Cardiac fibroblast (primary cell): ENCODE results near the gene ARHGAP23.
"Not testable (repeated sequence)": the region's sequence is repeated elsewhere in the genome, so short reads cannot be mapped to it uniquely, and the experiment has no call there.

Source experiments
- DNase-seq, 2 donors: peaks; one replicate each; pipeline versions ENCODE4 v3.0.0 to v3.0.0-alpha.2; 2010; ENCODE audit warnings: low read depth in 2 of 2
- H3K4me3 ChIP-seq, 2 donors: replicated peaks in 1 of 2; 1 replicate in 1 of 2; 2 replicates in 1 of 2; pipeline ENCODE4 v1.5.1; 2011; ENCODE audit warnings: low read depth in 2 of 2, low read length in 2 of 2, mild to moderate bottlenecking in 2 of 2, moderate library complexity in 1 of 2
- CTCF ChIP-seq: IDR thresholded peaks from one replicate; pipeline ENCODE4 v1.5.1; 2011; ENCODE audit warnings: low read depth, mild to moderate bottlenecking, low read length, inconsistent platforms

ARHGAP23 gene

GRCh38 chr17:38435795-38436194 is 7.5 kb downstream of the ARHGAP23 start:
- no peak for TF ChIP-seq CTCF
- DNase-seq: no peak
- no peak overlapping the region for H3K4me3 ChIP-seq

GRCh38 chr17:38436386-38436785 is 8.1 kb downstream of the ARHGAP23 start:
- no peak overlapping the region for H3K4me3 ChIP-seq
- no peak for TF ChIP-seq CTCF
- DNase-seq: no peak

- not testable (repeated sequence) for H3K4me3 ChIP-seq, DNase-seq
Measured at GRCh38 chr17:38437313-38437712, 9.0 kb downstream of the ARHGAP23 start.

GRCh38 chr17:38439436-38439835 is 11.2 kb downstream of the ARHGAP23 start:
- TF ChIP-seq CTCF: no peak
- H3K4me3 ChIP-seq: no peak overlapping the region
- no peak for DNase-seq

GRCh38 chr17:38440614-38441397 is 12.5 kb downstream of the ARHGAP23 start:
- no peak overlapping the region for H3K4me3 ChIP-seq
- DNase-seq: no peak
- no peak for TF ChIP-seq CTCF

- DNase-seq: no peak
- TF ChIP-seq CTCF: no peak
- no peak overlapping the region for H3K4me3 ChIP-seq
Measured at GRCh38 chr17:38441429-38442061, 13.3 kb downstream of the ARHGAP23 start.

- DNase-seq: peak in 1 of 2 donors; percentile 44
- H3K4me3 ChIP-seq: no peak overlapping the region
- no peak for TF ChIP-seq CTCF
Measured at GRCh38 chr17:38442548-38442947, 14.3 kb downstream of the ARHGAP23 start.
